Breast epithelium (tissue), 4 donors: Measurements from ENCODE around the gene DPAGT1. TPM values are rescaled to one million over a fixed set of nuclear protein-coding genes. Genes with fewer than 3 reads are reported as not detected.

Source experiments
- DNase-seq, 2 donors: peaks; one replicate each; pipeline ENCODE4 v3.0.0-alpha.2; 2019; ENCODE audit warnings: low spot score in 2 of 2
- H3K27ac ChIP-seq, 2 donors: fragments of 200-600 bp; sonication (generic) in 1 of 2; one replicate each; pipeline ENCODE4 v1.5.1; 2016 to 2019; ENCODE audit warnings: mild to moderate bottlenecking in 1 of 2
- H3K27me3 ChIP-seq, 2 donors: fragments of 200-600 bp; sonication (generic) in 1 of 2; one replicate each; pipeline versions ENCODE4 v1.5.1 to v1.6.0; 2017 to 2019; ENCODE audit warnings: control low read depth in 1 of 2, mild to moderate bottlenecking in 1 of 2
- H3K36me3 ChIP-seq: fragments of 200-600 bp; one replicate; pipeline ENCODE4 v1.5.1; 2019
- H3K4me1 ChIP-seq, 2 donors: fragments of 200-600 bp; sonication (generic); one replicate each; pipeline ENCODE4 v1.5.1; 2016 to 2019; ENCODE audit warnings: control low read depth in 1 of 2
- H3K4me3 ChIP-seq, 3 donors: fragments of 200-600 bp; sonication (generic); 1 replicate in 2 of 3; 2 replicates in 1 of 3; pipeline ENCODE4 v1.5.1; 2016 to 2019; ENCODE audit warnings: mild to moderate bottlenecking in 3 of 3, moderate library complexity in 2 of 3
- H3K9me3 ChIP-seq, 2 donors: fragments of 200-600 bp; sonication (generic) in 1 of 2; one replicate each; pipeline ENCODE4 v1.5.1; 2016 to 2019; ENCODE audit warnings: control low read depth in 1 of 2
- CTCF ChIP-seq, 3 donors: fragments of 450-650 bp; IDR thresholded peaks; one replicate each; pipeline ENCODE4 v1.5.1; 2016 to 2017; ENCODE audit warnings: antibody characterized with exemption in 3 of 3, mild to moderate bottlenecking in 3 of 3, moderate library complexity in 3 of 3
- POLR2A ChIP-seq: fragments of 450-650 bp; IDR thresholded peaks from one replicate; pipeline ENCODE4 v1.6.1; 2016; ENCODE audit warnings: antibody characterized with exemption, mild to moderate bottlenecking, moderate library complexity
- POLR2AphosphoS5 ChIP-seq, 3 donors: sonication (generic); formaldehyde crosslinking; IDR thresholded peaks; one replicate each; pipeline ENCODE4 v1.6.1; 2017; ENCODE audit warnings: antibody characterized with exemption in 3 of 3
- intact Hi-C: fragments of 100-400 bp; cut with DNase I; formaldehyde crosslinking; loops from one replicate; pipeline ENCODE4 v1.15.1; 2023; ENCODE audit warnings: low total_unique reads
- total RNA-seq, 3 donors: library from RNA; depleted of rRNA; stranded (reverse); fragments of >200 nt; gene quantifications; one replicate each; pipeline ENCODE4 v1.1.0, GENCODE V29; 2016

DPAGT1 gene
- total RNA-seq, 3 donors from 2014 or later, result 18.4 to 32.5 (median 27.2) TPM

- Histone ChIP-seq H3K4me3 (peak overlapping the region; percentile 62 to 93 (median 71)), H3K9me3 (no peaks in the 10 kb centered on the region), H3K27me3 (no peaks in the 10 kb centered on the region), H3K4me1 (peaks cover 6% of the 10 kb centered on the region in 2 donors), H3K36me3 (peaks cover 11% of the 10 kb centered on the region), H3K27ac (peak overlapping the region; percentile 92 to 97)
- intact Hi-C loops, result no loop called here
- DNase-seq, result peak in 1 of 2 donors; percentile 33
- TF ChIP-seq POLR2AphosphoS5 (IDR thresholded peaks at IDR 0.05) (no peak), POLR2A (no peak), CTCF (IDR thresholded peaks at IDR 0.05) (no peak)
Measured at GRCh38 chr11:119093942-119094815, 7.5 kb downstream of the DPAGT1 start.

- H3K4me1 ChIP-seq, result peaks cover 6% of the 10 kb centered on the region in 2 donors
- no peaks in the 10 kb centered on the region for H3K27me3 ChIP-seq
- peak overlapping the region; percentile 62 to 93 (median 71) for H3K4me3 ChIP-seq
- H3K27ac ChIP-seq, result peak overlapping the region; percentile 4 to 92
- intact Hi-C loops, result no loop called here
- no peaks in the 10 kb centered on the region for H3K9me3 ChIP-seq
- peak in 1 of 2 donors; percentile 41 for DNase-seq
- peaks cover 11% of the 10 kb centered on the region for H3K36me3 ChIP-seq
- TF ChIP-seq POLR2A, result no peak
- TF ChIP-seq POLR2AphosphoS5 (IDR thresholded peaks at IDR 0.05), result no peak
- no peak for TF ChIP-seq CTCF (IDR thresholded peaks at IDR 0.05)
Measured at GRCh38 chr11:119092880-119093842, 8.5 kb downstream of the DPAGT1 start.

GRCh38 chr11:119091966-119092879 lies 9.4 kb downstream of the DPAGT1 start:
- Histone ChIP-seq H3K9me3 (no peaks in the 10 kb centered on the region), H3K27me3 (no peaks in the 10 kb centered on the region), H3K4me3 (no peak overlapping the region), H3K27ac (no peak overlapping the region), H3K4me1 (peaks cover 6% of the 10 kb centered on the region in 2 donors), H3K36me3 (peaks cover 3% of the 10 kb centered on the region)
- TF ChIP-seq POLR2AphosphoS5 (IDR thresholded peaks at IDR 0.05) (no peak), CTCF (IDR thresholded peaks at IDR 0.05) (no peak), POLR2A (no peak)
- intact Hi-C loops, result no loop called here
- no peak for DNase-seq

- TF ChIP-seq POLR2AphosphoS5 (IDR thresholded peaks at IDR 0.05), result no peak
- TF ChIP-seq CTCF (IDR thresholded peaks at IDR 0.05), result no peak
- no peak for TF ChIP-seq POLR2A
- intact Hi-C loops, result no loop called here
- no peak overlapping the region for H3K4me3 ChIP-seq
- no peaks in the 10 kb centered on the region for H3K36me3 ChIP-seq
- H3K27ac ChIP-seq, result no peak overlapping the region
- peaks cover 6% of the 10 kb centered on the region in 2 donors for H3K4me1 ChIP-seq
- no peak for DNase-seq
- H3K9me3 ChIP-seq, result no peaks in the 10 kb centered on the region
- H3K27me3 ChIP-seq, result no peaks in the 10 kb centered on the region
Measured at GRCh38 chr11:119091178-119091577, 10.5 kb downstream of the DPAGT1 start.
